NCI-H2107 treated with DMSO at 0.1 percent for 48 hours (cell line): ENCODE data around the gene MARCHF3.
"Not testable (repeated sequence)": the region's sequence is repeated elsewhere in the genome, so short reads cannot be mapped to it uniquely, and the experiment has no call there.

Experiments
- DNase-seq: peaks from one replicate; lab custom pipeline; 2025; ENCODE audit not compliant: unreplicated experiment; lab: John Stamatoyannopoulos, UW

Gene MARCHF3

GRCh38 chr5:126959188-126959587 is 71.2 kb downstream of the MARCHF3 start:
- DNase-seq, result no peak

- no peak for DNase-seq
Measured at GRCh38 chr5:126956991-126957390, 73.4 kb downstream of the MARCHF3 start.

GRCh38 chr5:126954981-126955380 is 75.4 kb downstream of the MARCHF3 start:
- no peak for DNase-seq

GRCh38 chr5:126953640-126954039 is 76.7 kb downstream of the MARCHF3 start:
- DNase-seq, result no peak

GRCh38 chr5:126949475-126949874 is 80.9 kb downstream of the MARCHF3 start:
- DNase-seq, result no peak

- no peak for DNase-seq
Measured at GRCh38 chr5:126948453-126948852, 81.9 kb downstream of the MARCHF3 start.

- DNase-seq, result no peak
Measured at GRCh38 chr5:126948011-126948355, 82.4 kb downstream of the MARCHF3 start.

- DNase-seq, result no peak
Measured at GRCh38 chr5:126947146-126948010, 83.0 kb downstream of the MARCHF3 start.

- not testable (repeated sequence) for DNase-seq
Measured at GRCh38 chr5:126942908-126943307, 87.5 kb downstream of the MARCHF3 start.

- no peak for DNase-seq
Measured at GRCh38 chr5:126941403-126941802, 89.0 kb downstream of the MARCHF3 start.

- no peak for DNase-seq
Measured at GRCh38 chr5:126939887-126940286, 90.5 kb downstream of the MARCHF3 start.

GRCh38 chr5:126938466-126938865 is 91.9 kb downstream of the MARCHF3 start:
- no peak for DNase-seq

GRCh38 chr5:126937771-126938170 is 92.6 kb downstream of the MARCHF3 start:
- DNase-seq, result no peak

GRCh38 chr5:126936775-126937418 is 93.5 kb downstream of the MARCHF3 start:
- no peak for DNase-seq

- DNase-seq, result no peak
Measured at GRCh38 chr5:126931963-126932660, 98.2 kb downstream of the MARCHF3 start.

- no peak for DNase-seq
Measured at GRCh38 chr5:126928041-126928440, 102.3 kb downstream of the MARCHF3 start.

- no peak for DNase-seq
Measured at GRCh38 chr5:126927429-126927828, 102.9 kb downstream of the MARCHF3 start.

GRCh38 chr5:126926187-126926586 is 104.2 kb downstream of the MARCHF3 start:
- no peak for DNase-seq

- no peak for DNase-seq
Measured at GRCh38 chr5:126925482-126925881, 104.9 kb downstream of the MARCHF3 start.

- no peak for DNase-seq
Measured at GRCh38 chr5:126924331-126925033, 105.9 kb downstream of the MARCHF3 start.
